ENCODE results near the gene RPS6KC1. TPM values are rescaled to one million over a fixed set of nuclear protein-coding genes. Genes with fewer than 3 reads are reported as not detected.
"Not testable (repeated sequence)": the region's sequence is repeated elsewhere in the genome, so short reads cannot be mapped to it uniquely, and the experiment has no call there.

The RPS6KC1 gene
- polyA plus RNA-seq, 4 donors, result 5.7 to 11.1 (median 5.8) TPM

DNA sequence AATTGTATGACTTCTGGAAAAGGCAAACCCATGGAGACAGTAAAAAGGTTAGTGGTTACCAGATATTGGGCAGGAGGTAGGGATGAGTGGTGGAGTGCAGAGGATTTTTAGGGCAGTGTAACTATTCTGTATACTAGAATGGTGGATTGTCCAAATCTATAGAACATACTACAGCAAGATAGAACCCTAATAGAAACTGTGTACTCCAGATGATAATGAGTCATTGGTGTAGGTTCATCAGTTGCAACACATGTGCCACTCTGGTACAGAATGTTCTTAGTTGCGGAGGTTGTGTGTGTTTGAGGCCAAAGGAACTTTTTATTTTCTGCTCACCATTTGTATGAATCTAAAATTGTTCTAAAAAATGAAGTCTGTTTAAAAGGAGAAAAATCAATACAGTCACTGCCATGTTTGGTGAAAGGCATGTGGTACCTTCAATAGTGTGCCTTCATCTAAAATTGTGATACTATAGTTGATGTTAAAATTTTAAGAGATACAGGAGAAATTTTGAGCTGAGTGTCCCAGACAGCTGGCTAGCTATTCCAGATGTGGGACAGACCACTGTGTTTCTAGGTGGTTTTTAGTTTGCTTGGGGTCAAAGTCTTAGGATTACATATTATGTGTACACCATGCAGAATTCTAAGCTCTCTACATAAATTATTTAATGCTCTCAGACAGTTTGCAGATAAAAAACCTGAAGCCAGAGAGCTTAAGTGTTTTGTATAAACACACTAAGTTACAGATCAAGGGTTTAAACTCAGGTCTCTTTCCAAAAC, 150.5 kb downstream of the RPS6KC1 start:
- H3K27ac ChIP-seq (ENCODE audit: low read depth in 1 of 3, low read length in 2 of 3), result no peak overlapping the region
- H3K9me3 ChIP-seq (ENCODE audit: control insufficient read depth in 2 of 2, insufficient read depth in 1 of 2, low read depth in 1 of 2, low read length in 1 of 2), result peaks cover 0 to 9% of the 10 kb centered on the region in 2 donors
- 96 to 98% (median 97%) methylated on average over 1 of the region's 1 CpG for WGBS, 3 donors
- H3K36me3 ChIP-seq (ENCODE audit: control insufficient read depth in 3 of 3, insufficient read depth in 2 of 3, low read depth in 1 of 3, low read length in 3 of 3), result peaks cover 0 to 6% (median 5%) of the 10 kb centered on the region in 3 donors
- no peak overlapping the region for H3K4me3 ChIP-seq (ENCODE audit: low read depth in 1 of 3, low read length in 3 of 3)
- FAIRE-seq (no peak), DNase-seq (no peak)
- H3K4me1 ChIP-seq (ENCODE audit: control insufficient read depth in 3 of 3, insufficient read depth in 2 of 3, low read depth in 1 of 3, low read length in 2 of 3), result no peaks in the 10 kb centered on the region
- H3K27me3 ChIP-seq (ENCODE audit: control insufficient read depth in 3 of 3, insufficient read depth in 3 of 3, low read length in 3 of 3), result no peaks in the 10 kb centered on the region

- H3K4me3 ChIP-seq (ENCODE audit: low read depth in 1 of 3, low read length in 3 of 3), result no peak overlapping the region
- H3K36me3 ChIP-seq (ENCODE audit: control insufficient read depth in 3 of 3, insufficient read depth in 2 of 3, low read depth in 1 of 3, low read length in 3 of 3), result peaks cover 0 to 15% (median 0%) of the 10 kb centered on the region in 3 donors
- H3K9me3 ChIP-seq (ENCODE audit: control insufficient read depth in 2 of 2, insufficient read depth in 1 of 2, low read depth in 1 of 2, low read length in 1 of 2), result peaks cover 0 to 7% of the 10 kb centered on the region in 2 donors
- no peaks in the 10 kb centered on the region for H3K4me1 ChIP-seq (ENCODE audit: control insufficient read depth in 3 of 3, insufficient read depth in 2 of 3, low read depth in 1 of 3, low read length in 2 of 3)
- 94 to 97% (median 97%) methylated on average over 2 of the region's 2 CpGs for WGBS, 3 donors
- FAIRE-seq, result no peak
- no peak overlapping the region for H3K27ac ChIP-seq (ENCODE audit: low read depth in 1 of 3, low read length in 2 of 3)
- no peak for DNase-seq
- H3K27me3 ChIP-seq (ENCODE audit: control insufficient read depth in 3 of 3, insufficient read depth in 3 of 3, low read length in 3 of 3), result no peaks in the 10 kb centered on the region
These were observed 160.2 kb downstream of the RPS6KC1 start for GRCh38 chr1:213211201-213211600.

DNA sequence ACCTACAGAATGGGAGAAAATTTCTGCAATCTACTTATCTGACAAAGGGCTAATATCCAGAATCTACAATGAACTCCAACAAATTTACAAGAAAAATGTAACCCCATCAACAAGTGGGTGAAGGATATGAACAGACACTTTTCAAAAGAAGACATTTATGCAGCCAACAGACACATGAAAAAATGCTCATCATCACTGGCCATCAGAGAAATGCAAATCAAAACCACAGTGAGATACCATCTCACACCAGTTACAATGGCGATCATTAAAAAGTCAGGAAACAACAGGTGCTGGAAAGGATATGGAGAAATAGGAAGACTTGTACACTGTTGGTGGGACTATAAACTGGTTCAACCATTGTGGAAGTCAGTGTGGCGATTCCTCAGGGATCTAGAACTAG, 168.0 kb downstream of the RPS6KC1 start:
- not testable (repeated sequence) for H3K4me1 ChIP-seq (ENCODE audit: control insufficient read depth in 3 of 3, insufficient read depth in 2 of 3, low read depth in 1 of 3, low read length in 2 of 3); H3K27me3 ChIP-seq (ENCODE audit: control insufficient read depth in 3 of 3, insufficient read depth in 3 of 3, low read length in 3 of 3); FAIRE-seq; H3K27ac ChIP-seq (ENCODE audit: low read depth in 1 of 3, low read length in 2 of 3); H3K4me3 ChIP-seq (ENCODE audit: low read depth in 1 of 3, low read length in 3 of 3); H3K9me3 ChIP-seq (ENCODE audit: control insufficient read depth in 2 of 2, insufficient read depth in 1 of 2, low read depth in 1 of 2, low read length in 1 of 2); H3K36me3 ChIP-seq (ENCODE audit: control insufficient read depth in 3 of 3, insufficient read depth in 2 of 3, low read depth in 1 of 3, low read length in 3 of 3); DNase-seq
- WGBS, 3 donors, result 94 to 100% (median 98%) methylated on average over 2 of the region's 2 CpGs

DNA sequence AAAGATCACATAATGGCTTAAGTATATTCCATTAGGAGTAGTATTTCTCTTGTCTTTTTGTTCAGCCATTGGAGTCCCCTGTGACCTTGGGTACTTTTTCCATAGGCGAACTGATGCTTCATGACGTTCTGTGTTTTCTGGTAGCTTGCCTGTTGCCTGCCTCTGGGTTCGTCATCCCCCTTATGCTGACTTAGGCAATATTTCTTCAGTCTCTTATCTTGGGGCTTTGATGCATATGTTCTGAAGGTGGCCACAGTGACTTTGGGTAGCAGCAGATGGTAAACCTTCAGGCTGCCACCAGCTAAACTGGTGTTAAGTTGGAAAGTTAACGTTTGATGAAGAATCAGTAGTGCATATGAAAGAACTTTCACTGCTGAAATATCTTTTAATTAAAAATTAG, 170.2 kb downstream of the RPS6KC1 start:
- no peaks in the 10 kb centered on the region for H3K9me3 ChIP-seq (ENCODE audit: control insufficient read depth in 2 of 2, insufficient read depth in 1 of 2, low read depth in 1 of 2, low read length in 1 of 2)
- no peak overlapping the region for H3K27ac ChIP-seq (ENCODE audit: low read depth in 1 of 3, low read length in 2 of 3)
- no peaks in the 10 kb centered on the region for H3K27me3 ChIP-seq (ENCODE audit: control insufficient read depth in 3 of 3, insufficient read depth in 3 of 3, low read length in 3 of 3)
- H3K4me1 ChIP-seq (ENCODE audit: control insufficient read depth in 3 of 3, insufficient read depth in 2 of 3, low read depth in 1 of 3, low read length in 2 of 3), result no peaks in the 10 kb centered on the region
- no peak for FAIRE-seq
- DNase-seq, result no peak
- H3K4me3 ChIP-seq (ENCODE audit: low read depth in 1 of 3, low read length in 3 of 3), result no peak overlapping the region
- no peaks in the 10 kb centered on the region for H3K36me3 ChIP-seq (ENCODE audit: control insufficient read depth in 3 of 3, insufficient read depth in 2 of 3, low read depth in 1 of 3, low read length in 3 of 3)
- 86 to 89% (median 88%) methylated on average over 4 of the region's 4 CpGs for WGBS, 3 donors

DNA sequence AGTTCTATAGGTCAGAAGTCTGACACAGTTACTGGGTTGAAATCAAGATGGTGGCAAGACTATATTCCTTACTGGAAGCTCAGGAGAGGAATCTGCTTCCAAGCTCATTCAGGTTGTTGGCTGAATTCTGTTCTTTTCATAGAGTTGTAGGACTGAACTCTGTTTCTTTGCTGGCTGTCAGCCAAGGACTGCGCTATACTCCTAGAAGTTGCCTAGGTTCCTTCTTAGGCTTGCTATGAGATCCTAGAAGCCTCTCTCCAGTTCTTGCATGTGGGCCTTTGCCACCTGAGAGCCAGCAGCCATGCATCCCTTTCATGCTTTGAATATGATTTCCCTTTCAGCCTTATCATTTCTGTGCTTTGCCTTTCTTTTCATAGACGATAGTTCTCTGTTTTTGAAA, 176.4 kb downstream of the RPS6KC1 start:
- peaks cover 0 to 2% (median 0%) of the 10 kb centered on the region in 3 donors for H3K36me3 ChIP-seq (ENCODE audit: control insufficient read depth in 3 of 3, insufficient read depth in 2 of 3, low read depth in 1 of 3, low read length in 3 of 3)
- FAIRE-seq (no peak), DNase-seq (peak in 1 of 2 donors; percentile 8)
- H3K9me3 ChIP-seq (ENCODE audit: control insufficient read depth in 2 of 2, insufficient read depth in 1 of 2, low read depth in 1 of 2, low read length in 1 of 2), result no peaks in the 10 kb centered on the region
- H3K27ac ChIP-seq (ENCODE audit: low read depth in 1 of 3, low read length in 2 of 3), result no peak overlapping the region
- peaks cover 0 to 1% (median 0%) of the 10 kb centered on the region in 3 donors for H3K4me1 ChIP-seq (ENCODE audit: control insufficient read depth in 3 of 3, insufficient read depth in 2 of 3, low read depth in 1 of 3, low read length in 2 of 3)
- H3K27me3 ChIP-seq (ENCODE audit: control insufficient read depth in 3 of 3, insufficient read depth in 3 of 3, low read length in 3 of 3), result no peaks in the 10 kb centered on the region
- H3K4me3 ChIP-seq (ENCODE audit: low read depth in 1 of 3, low read length in 3 of 3), result no peak overlapping the region
- 93 to 100% (median 95%) methylated on average over 2 of the region's 2 CpGs for WGBS, 3 donors

- Histone ChIP-seq H3K27me3 (ENCODE audit: control insufficient read depth in 3 of 3, insufficient read depth in 3 of 3, low read length in 3 of 3) (no peaks in the 10 kb centered on the region), H3K27ac (ENCODE audit: low read depth in 1 of 3, low read length in 2 of 3) (no peak overlapping the region), H3K9me3 (ENCODE audit: control insufficient read depth in 2 of 2, insufficient read depth in 1 of 2, low read depth in 1 of 2, low read length in 1 of 2) (no peaks in the 10 kb centered on the region), H3K4me1 (ENCODE audit: control insufficient read depth in 3 of 3, insufficient read depth in 2 of 3, low read depth in 1 of 3, low read length in 2 of 3) (peaks cover 0 to 1% (median 0%) of the 10 kb centered on the region in 3 donors), H3K36me3 (ENCODE audit: control insufficient read depth in 3 of 3, insufficient read depth in 2 of 3, low read depth in 1 of 3, low read length in 3 of 3) (peaks cover 0 to 9% (median 1%) of the 10 kb centered on the region in 3 donors), H3K4me3 (ENCODE audit: low read depth in 1 of 3, low read length in 3 of 3) (no peak overlapping the region)
- WGBS, 3 donors, result 80 to 88% (median 81%) methylated on average over 4 of the region's 4 CpGs
- FAIRE-seq (no peak), DNase-seq (no peak)
These were observed 180.8 kb downstream of the RPS6KC1 start for GRCh38 chr1:213231795-213232231.

DNA sequence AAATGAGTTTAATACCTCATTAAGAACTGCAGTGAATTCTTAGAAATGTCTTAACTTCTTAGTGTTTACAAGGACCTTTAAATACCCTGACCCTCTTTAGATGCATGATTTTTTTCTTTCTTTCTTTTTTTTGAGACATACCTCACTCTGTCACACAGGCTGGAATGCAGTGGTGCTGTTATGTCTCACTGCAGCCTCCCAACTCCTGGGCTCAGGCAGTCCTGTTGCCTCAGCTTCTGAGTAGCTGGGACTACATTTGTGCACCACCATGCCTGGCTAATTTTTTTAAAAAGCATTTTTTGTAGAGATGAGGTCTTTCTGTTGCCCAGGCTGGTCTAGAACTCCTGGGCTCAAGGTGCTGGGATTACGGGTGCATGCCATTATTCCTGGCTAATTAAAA, 191.8 kb downstream of the RPS6KC1 start:
- Histone ChIP-seq H3K4me3 (ENCODE audit: low read depth in 1 of 3, low read length in 3 of 3) (no peak overlapping the region), H3K9me3 (ENCODE audit: control insufficient read depth in 2 of 2, insufficient read depth in 1 of 2, low read depth in 1 of 2, low read length in 1 of 2) (no peaks in the 10 kb centered on the region), H3K27me3 (ENCODE audit: control insufficient read depth in 3 of 3, insufficient read depth in 3 of 3, low read length in 3 of 3) (no peaks in the 10 kb centered on the region), H3K36me3 (ENCODE audit: control insufficient read depth in 3 of 3, insufficient read depth in 2 of 3, low read depth in 1 of 3, low read length in 3 of 3) (peaks cover 0 to 5% (median 4%) of the 10 kb centered on the region in 3 donors), H3K4me1 (ENCODE audit: control insufficient read depth in 3 of 3, insufficient read depth in 2 of 3, low read depth in 1 of 3, low read length in 2 of 3) (peaks cover 0 to 6% (median 0%) of the 10 kb centered on the region in 3 donors), H3K27ac (ENCODE audit: low read depth in 1 of 3, low read length in 2 of 3) (no peak overlapping the region)
- 94 to 97% (median 95%) methylated on average over 1 of the region's 1 CpG for WGBS, 3 donors
- FAIRE-seq (no peak), DNase-seq (no peak)

GRCh38 chr1:213244664-213245091, 193.6 kb downstream of the RPS6KC1 start:
- DNase-seq (peak; percentile 48 to 71), FAIRE-seq (peak; percentile 92)
- H3K9me3 ChIP-seq (ENCODE audit: control insufficient read depth in 2 of 2, insufficient read depth in 1 of 2, low read depth in 1 of 2, low read length in 1 of 2), result no peaks in the 10 kb centered on the region
- 41 to 53% (median 43%) methylated on average over 3 of the region's 3 CpGs for WGBS, 3 donors
- H3K27me3 ChIP-seq (ENCODE audit: control insufficient read depth in 3 of 3, insufficient read depth in 3 of 3, low read length in 3 of 3), result no peaks in the 10 kb centered on the region
- H3K4me1 ChIP-seq (ENCODE audit: control insufficient read depth in 3 of 3, insufficient read depth in 2 of 3, low read depth in 1 of 3, low read length in 2 of 3), result peaks cover 0 to 14% (median 0%) of the 10 kb centered on the region in 3 donors
- no peak overlapping the region for H3K27ac ChIP-seq (ENCODE audit: low read depth in 1 of 3, low read length in 2 of 3)
- H3K4me3 ChIP-seq (ENCODE audit: low read depth in 1 of 3, low read length in 3 of 3), result no peak overlapping the region
- H3K36me3 ChIP-seq (ENCODE audit: control insufficient read depth in 3 of 3, insufficient read depth in 2 of 3, low read depth in 1 of 3, low read length in 3 of 3), result peaks cover 0 to 5% (median 4%) of the 10 kb centered on the region in 3 donors
